Astrocyte (in vitro differentiated cells and primary cell): ENCODE measurements around the gene CHRNA4. TPM values are rescaled to one million over a fixed set of nuclear protein-coding genes. Genes with fewer than 3 reads are reported as not detected.

Experiments
- DNase-seq: peaks from one replicate; pipeline ENCODE4 v3.0.0-alpha.2; 2010; ENCODE audit warnings: low read depth
- FAIRE-seq: peaks from 2 replicates; lab custom pipeline; 2011; peaks lifted over from hg19 to GRCh38; lab: Jason Lieb, UNC
- H2AFZ ChIP-seq: 2 replicates; pipeline ENCODE4 v1.6.0; 2012; ENCODE audit warnings: low read depth, low read length, inconsistent platforms
- H3K27ac ChIP-seq: 2 replicates; pipeline ENCODE4 v1.5.1; 2011; ENCODE audit warnings: low read depth, low read length, inconsistent platforms
- H3K27me3 ChIP-seq: 2 replicates; pipeline ENCODE4 v1.6.0; 2011; ENCODE audit warnings: low read length, inconsistent platforms; ENCODE audit not compliant: insufficient read depth
- H3K36me3 ChIP-seq: 2 replicates; pipeline ENCODE4 v1.5.1; 2011; ENCODE audit warnings: low read length, inconsistent platforms; ENCODE audit not compliant: insufficient read depth
- H3K4me1 ChIP-seq: 2 replicates; pipeline ENCODE4 v1.5.1; 2011; ENCODE audit warnings: low read length, inconsistent platforms; ENCODE audit not compliant: insufficient read depth
- H3K4me2 ChIP-seq: 2 replicates; pipeline ENCODE4 v1.6.0; 2012; ENCODE audit warnings: low read length, inconsistent platforms
- H3K4me3 ChIP-seq: 2 replicates; pipeline ENCODE4 v1.5.1; 2011; ENCODE audit warnings: low read depth, mild to moderate bottlenecking, low read length, inconsistent platforms; ENCODE audit not compliant: insufficient read depth
- H3K79me2 ChIP-seq: 2 replicates; pipeline ENCODE4 v1.6.0; 2012; ENCODE audit warnings: mild to moderate bottlenecking, low read length, inconsistent platforms; ENCODE audit not compliant: insufficient read depth
- H3K9ac ChIP-seq: 2 replicates; pipeline ENCODE4 v1.6.0; 2012; ENCODE audit warnings: mild to moderate bottlenecking, low read length, inconsistent platforms
- H3K9me3 ChIP-seq: 2 replicates; pipeline ENCODE4 v1.5.1; 2012; ENCODE audit warnings: low read depth, mild to moderate bottlenecking, low read length, inconsistent platforms; ENCODE audit not compliant: insufficient read depth
- H4K20me1 ChIP-seq: 2 replicates; pipeline ENCODE4 v1.6.0; 2012; ENCODE audit warnings: low read length, inconsistent platforms; ENCODE audit not compliant: insufficient read depth
- H3K27ac Mint-ChIP-seq: one replicate; pipeline ENCODE4 v1.8.0; 2021; ENCODE audit warnings: mild to moderate bottlenecking, mixed read lengths; ENCODE audit not compliant: unreplicated experiment
- H3K27me3 Mint-ChIP-seq: one replicate; pipeline ENCODE4 v1.8.0; 2021; ENCODE audit warnings: low read depth, mixed read lengths; ENCODE audit not compliant: unreplicated experiment
- H3K36me3 Mint-ChIP-seq: one replicate; pipeline ENCODE4 v1.8.0; 2021; ENCODE audit warnings: low read depth, mixed read lengths; ENCODE audit not compliant: unreplicated experiment
- H3K4me1 Mint-ChIP-seq: one replicate; pipeline ENCODE4 v1.8.0; 2021; ENCODE audit warnings: low read depth, mixed read lengths; ENCODE audit not compliant: unreplicated experiment
- H3K4me3 Mint-ChIP-seq: one replicate; pipeline ENCODE4 v1.8.0; 2021; ENCODE audit warnings: mild to moderate bottlenecking, moderate library complexity, mixed read lengths; ENCODE audit not compliant: unreplicated experiment
- H3K9me3 Mint-ChIP-seq: one replicate; pipeline ENCODE4 v1.8.0; 2021; ENCODE audit warnings: mild to moderate bottlenecking, mixed read lengths; ENCODE audit not compliant: unreplicated experiment
- EZH2 ChIP-seq: IDR thresholded peaks from 2 replicates; pipeline ENCODE4 v1.6.1; 2012; ENCODE audit warnings: mild to moderate bottlenecking, low read length, inconsistent platforms; ENCODE audit not compliant: insufficient read depth
- total RNA-seq: library from RNA; stranded (reverse); gene quantifications from 2 replicates; pipeline ENCODE4 v1.2.1, GENCODE V29; 2021
- TF ChIP-seq, protein P1 (sequence below): IDR thresholded peaks from 2 replicates; pipeline ENCODE4 v1.5.1; 2011; ENCODE audit warnings: low read depth, mild to moderate bottlenecking, inconsistent platforms, low read length, moderate library complexity; ENCODE audit not compliant: insufficient read depth

CHRNA4 gene
- total RNA-seq, 1 donor from 2014 or later = 1.8 TPM

DNA sequence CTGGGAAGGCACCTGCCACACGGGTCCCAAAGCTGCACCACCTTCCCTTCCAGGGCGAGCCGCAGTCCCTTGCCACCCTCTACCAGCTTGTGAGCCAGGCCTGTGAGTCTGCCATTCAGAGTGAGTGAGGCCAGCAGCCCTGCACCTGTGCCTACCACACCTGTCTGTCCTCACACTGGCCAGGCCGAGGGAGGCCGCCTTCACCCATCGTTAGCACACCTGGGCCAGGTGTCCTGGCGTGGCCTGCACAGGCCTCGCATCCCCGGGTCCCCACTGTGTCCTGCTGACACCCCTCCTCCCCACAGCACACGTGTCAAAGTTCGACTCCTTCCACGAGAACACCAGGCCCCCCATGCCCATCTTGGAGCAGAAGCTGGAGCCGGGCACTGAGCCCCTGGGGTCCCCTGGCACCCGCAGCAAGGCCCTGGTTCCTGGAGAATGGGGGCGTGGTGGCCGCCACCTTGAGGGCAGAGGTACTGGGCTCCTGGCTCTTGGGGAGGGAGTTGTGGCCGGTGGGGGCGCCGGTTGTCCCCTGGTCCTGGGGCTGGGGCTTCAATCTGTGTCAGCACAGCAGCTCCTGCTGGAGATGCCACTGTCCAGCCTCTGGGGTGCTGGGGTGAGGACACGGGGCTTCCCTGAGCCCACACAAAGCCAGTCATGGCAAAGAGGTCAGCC, 33.0 kb downstream of the CHRNA4 start:
- Histone ChIP-seq H3K79me2 (no peaks in the 10 kb centered on the region), H3K9ac (no peak overlapping the region), H3K27me3 (peaks cover 13% of the 10 kb centered on the region), H3K27ac (no peak overlapping the region), H2AFZ (no peak overlapping the region), H3K4me2 (no peak overlapping the region), H3K9me3 (peaks cover 6% of the 10 kb centered on the region), H3K36me3 (no peaks in the 10 kb centered on the region), H4K20me1 (no peaks in the 10 kb centered on the region), H3K4me1 (no peaks in the 10 kb centered on the region), H3K4me3 (no peak overlapping the region)
- Mint-ChIP-seq H3K27me3 (peaks cover 13% of the 10 kb centered on the region), H3K27ac (no peak overlapping the region), H3K36me3 (peaks cover 17% of the 10 kb centered on the region), H3K4me1 (no peaks in the 10 kb centered on the region), H3K9me3 (peaks cover 9% of the 10 kb centered on the region), H3K4me3 (no peak overlapping the region)
- FAIRE-seq = no peak
- DNase-seq = no peak
- TF ChIP-seq EZH2 = no peak
- TF ChIP-seq, protein P1, sequence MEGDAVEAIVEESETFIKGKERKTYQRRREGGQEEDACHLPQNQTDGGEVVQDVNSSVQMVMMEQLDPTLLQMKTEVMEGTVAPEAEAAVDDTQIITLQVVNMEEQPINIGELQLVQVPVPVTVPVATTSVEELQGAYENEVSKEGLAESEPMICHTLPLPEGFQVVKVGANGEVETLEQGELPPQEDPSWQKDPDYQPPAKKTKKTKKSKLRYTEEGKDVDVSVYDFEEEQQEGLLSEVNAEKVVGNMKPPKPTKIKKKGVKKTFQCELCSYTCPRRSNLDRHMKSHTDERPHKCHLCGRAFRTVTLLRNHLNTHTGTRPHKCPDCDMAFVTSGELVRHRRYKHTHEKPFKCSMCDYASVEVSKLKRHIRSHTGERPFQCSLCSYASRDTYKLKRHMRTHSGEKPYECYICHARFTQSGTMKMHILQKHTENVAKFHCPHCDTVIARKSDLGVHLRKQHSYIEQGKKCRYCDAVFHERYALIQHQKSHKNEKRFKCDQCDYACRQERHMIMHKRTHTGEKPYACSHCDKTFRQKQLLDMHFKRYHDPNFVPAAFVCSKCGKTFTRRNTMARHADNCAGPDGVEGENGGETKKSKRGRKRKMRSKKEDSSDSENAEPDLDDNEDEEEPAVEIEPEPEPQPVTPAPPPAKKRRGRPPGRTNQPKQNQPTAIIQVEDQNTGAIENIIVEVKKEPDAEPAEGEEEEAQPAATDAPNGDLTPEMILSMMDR = no peak

DNA sequence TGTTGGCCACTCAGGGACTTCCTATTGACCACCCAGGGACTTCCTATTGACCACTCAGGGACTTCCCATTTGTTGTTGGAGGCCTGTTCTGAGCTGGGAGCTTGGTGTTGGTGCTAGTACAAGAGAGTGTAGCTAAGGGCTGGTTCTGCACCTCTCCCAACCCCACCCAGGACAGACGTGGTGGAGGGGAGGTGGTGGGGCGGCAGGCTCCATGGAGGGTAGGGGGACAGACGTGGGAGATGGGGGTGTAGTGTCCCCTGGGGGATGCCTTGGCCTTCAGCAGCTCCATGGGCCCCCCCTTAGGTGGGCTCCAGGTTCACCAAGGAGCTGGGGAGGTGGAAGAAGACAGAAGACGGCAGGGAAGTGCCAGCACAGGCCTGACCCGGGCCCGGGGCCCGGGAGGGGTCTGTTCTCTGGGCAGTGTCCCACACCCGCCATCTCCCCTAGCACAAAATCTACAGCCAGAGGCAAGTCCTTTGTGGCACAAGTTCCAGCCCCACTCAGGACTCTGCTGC, 33.9 kb downstream of the CHRNA4 start:
- no peak overlapping the region for H3K27ac ChIP-seq
- no peaks in the 10 kb centered on the region for H3K79me2 ChIP-seq
- FAIRE-seq (no peak), DNase-seq (no peak)
- Mint-ChIP-seq H3K36me3 (peaks cover 18% of the 10 kb centered on the region), H3K27ac (no peak overlapping the region), H3K27me3 (peaks cover 20% of the 10 kb centered on the region), H3K9me3 (peaks cover 10% of the 10 kb centered on the region), H3K4me3 (no peak overlapping the region), H3K4me1 (no peaks in the 10 kb centered on the region)
- TF ChIP-seq EZH2 = no peak
- TF ChIP-seq, protein P1 = no peak
- no peak overlapping the region for H2AFZ ChIP-seq
- no peak overlapping the region for H3K9ac ChIP-seq
- peaks cover 19% of the 10 kb centered on the region for H3K27me3 ChIP-seq
- no peaks in the 10 kb centered on the region for H3K4me1 ChIP-seq
- H3K36me3 ChIP-seq = no peaks in the 10 kb centered on the region
- no peaks in the 10 kb centered on the region for H4K20me1 ChIP-seq
- no peak overlapping the region for H3K4me2 ChIP-seq
- H3K4me3 ChIP-seq = no peak overlapping the region
- peaks cover 6% of the 10 kb centered on the region for H3K9me3 ChIP-seq
